Measurements from ENCODE around the gene IRX4. TPM values are rescaled to one million over a fixed set of nuclear protein-coding genes. Genes with fewer than 3 reads are reported as not detected.

The IRX4 gene
- total and polyA plus RNA-seq, 2 donors (not counting 3 experiments of a cell fraction or from before 2014, with no cell fraction given), result not detected

GRCh38 chr5:1865486-1865885 is 17.2 kb downstream of the IRX4 start:
- Histone ChIP-seq H3K4me2 (ENCODE audit: insufficient read depth, low read length) (no peak overlapping the region), H3K9me1 (replicated peaks; ENCODE audit: control insufficient read depth, extremely low read depth, insufficient read depth, low read length) (no peaks in the 10 kb centered on the region), H2AFZ (ENCODE audit: low read depth, low read length) (no peak overlapping the region), H3K27me3 (ENCODE audit: control insufficient read depth in 2 of 2, insufficient read depth in 2 of 2, low read length in 2 of 2) (peaks cover 0 to 2% of the 10 kb centered on the region in 2 experiments), H4K20me1 (replicated peaks; ENCODE audit: control insufficient read depth, extremely low read depth, insufficient read depth, low read length) (no peaks in the 10 kb centered on the region), H3K79me2 (ENCODE audit: control insufficient read depth, insufficient read depth, low read length) (no peaks in the 10 kb centered on the region), H3K9me3 (replicated peaks; ENCODE audit: control insufficient read depth, insufficient read depth, low read length) (no peaks in the 10 kb centered on the region), H3K27ac (ENCODE audit: insufficient read depth, low read depth, low read length) (no peak overlapping the region), H3K4me3 (replicated peaks in 1 of 3; ENCODE audit: insufficient read depth in 1 of 3, low read depth in 1 of 3, low read length in 3 of 3) (no peak overlapping the region), H3K4me1 (ENCODE audit: control insufficient read depth, extremely low read depth, insufficient read depth, low read length) (no peaks in the 10 kb centered on the region), H3K36me3 (ENCODE audit: control insufficient read depth in 2 of 2, extremely low read depth in 1 of 2, insufficient read depth in 2 of 2, low read length in 2 of 2) (no peaks in the 10 kb centered on the region), H3K9ac (replicated peaks; ENCODE audit: extremely low read depth, insufficient read depth, low read length) (no peak overlapping the region)
- no peak for FAIRE-seq
- dilution Hi-C loops (cut with MboI; ENCODE audit: extremely low pct_ligation_motif_present, low sequenced_read_pairs) (no loop called here), intact Hi-C loops (cut with micrococcal nuclease) (no loop called here)
- no TSS peak for BruUV-seq (replicated peaks)
- POLR2A ChIA-PET, result no interaction called here
- no peak for DNase-seq (ENCODE audit: low read depth, low spot score)
- CTCF ChIA-PET, result no interaction called here
- TF ChIP-seq GATA2 (IDR thresholded peaks at IDR 0.05; ENCODE audit: insufficient read depth, insufficient read length, low read depth, low read length) (no peak), MAX (IDR thresholded peaks at IDR 0.05; ENCODE audit: insufficient read depth, insufficient read length) (no peak), MYC (IDR thresholded peaks at IDR 0.05; ENCODE audit: low read depth, low read length) (no peak), POLR2AphosphoS5 (IDR thresholded peaks at IDR 0.05; ENCODE audit: insufficient read depth, low read depth, low read length) (no peak), EZH2 (IDR thresholded peaks at IDR 0.05; ENCODE audit: borderline replicate concordance, low read depth, low read length, severe bottlenecking) (no peak), POLR2A (IDR thresholded peaks at IDR 0.05; ENCODE audit: low read depth, low read length) (no peak), FOS (IDR thresholded peaks at IDR 0.05; ENCODE audit: borderline replicate concordance, insufficient read depth, low read length) (no peak), JUN (IDR thresholded peaks at IDR 0.05; ENCODE audit: borderline replicate concordance, insufficient read depth, insufficient read length, low read depth) (no peak)
- TF ChIP-seq, protein P1, sequence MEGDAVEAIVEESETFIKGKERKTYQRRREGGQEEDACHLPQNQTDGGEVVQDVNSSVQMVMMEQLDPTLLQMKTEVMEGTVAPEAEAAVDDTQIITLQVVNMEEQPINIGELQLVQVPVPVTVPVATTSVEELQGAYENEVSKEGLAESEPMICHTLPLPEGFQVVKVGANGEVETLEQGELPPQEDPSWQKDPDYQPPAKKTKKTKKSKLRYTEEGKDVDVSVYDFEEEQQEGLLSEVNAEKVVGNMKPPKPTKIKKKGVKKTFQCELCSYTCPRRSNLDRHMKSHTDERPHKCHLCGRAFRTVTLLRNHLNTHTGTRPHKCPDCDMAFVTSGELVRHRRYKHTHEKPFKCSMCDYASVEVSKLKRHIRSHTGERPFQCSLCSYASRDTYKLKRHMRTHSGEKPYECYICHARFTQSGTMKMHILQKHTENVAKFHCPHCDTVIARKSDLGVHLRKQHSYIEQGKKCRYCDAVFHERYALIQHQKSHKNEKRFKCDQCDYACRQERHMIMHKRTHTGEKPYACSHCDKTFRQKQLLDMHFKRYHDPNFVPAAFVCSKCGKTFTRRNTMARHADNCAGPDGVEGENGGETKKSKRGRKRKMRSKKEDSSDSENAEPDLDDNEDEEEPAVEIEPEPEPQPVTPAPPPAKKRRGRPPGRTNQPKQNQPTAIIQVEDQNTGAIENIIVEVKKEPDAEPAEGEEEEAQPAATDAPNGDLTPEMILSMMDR (IDR thresholded peaks at IDR 0.05; ENCODE audit: extremely low read depth in 1 of 2, insufficient read depth in 1 of 2, low read depth in 1 of 2, low read length in 2 of 2), result no peak
